Neural progenitor cell (in vitro differentiated cells): Measurements from ENCODE around the gene UBIAD1. TPM values are rescaled to one million over a fixed set of nuclear protein-coding genes. Genes with fewer than 3 reads are reported as not detected.
A peak's percentile ranks its signal among the peaks of the same experiment; 100 is the strongest.

Experiments
- DNase-seq: peaks from one replicate; pipeline ENCODE4 v3.0.0-alpha.2; 2016; ENCODE audit warnings: low spot score
- H2AFZ ChIP-seq: fragments of 200-600 bp; sonication (generic); replicated peaks from 2 replicates; pipeline ENCODE4 v1.6.1; 2016; ENCODE audit warnings: antibody characterized with exemption
- H3F3A ChIP-seq: fragments of 200-600 bp; sonication (generic); 2 replicates; pipeline ENCODE4 v1.6.1; 2016; ENCODE audit warnings: antibody characterized with exemption, low read depth
- H3K27ac ChIP-seq: fragments of 200-600 bp; sonication (generic); 2 replicates; pipeline ENCODE4 v1.5.1; 2016; ENCODE audit warnings: mild to moderate bottlenecking
- H3K27me3 ChIP-seq: fragments of 200-600 bp; sonication (generic); 2 replicates; pipeline ENCODE4 v1.6.1; 2016; ENCODE audit warnings: mild to moderate bottlenecking, moderate library complexity
- H3K36me3 ChIP-seq: fragments of 200-600 bp; sonication (generic); 2 replicates; pipeline ENCODE4 v1.5.1; 2016
- H3K4me1 ChIP-seq: fragments of 200-600 bp; sonication (generic); 2 replicates; pipeline ENCODE4 v1.6.1; 2016; ENCODE audit warnings: mixed run types
- H3K4me2 ChIP-seq: fragments of 200-600 bp; sonication (generic); 2 replicates; pipeline ENCODE4 v1.6.1; 2016
- H3K4me3 ChIP-seq: fragments of 200-600 bp; sonication (generic); 2 replicates; pipeline ENCODE4 v1.5.1; 2016
- H3K79me2 ChIP-seq: fragments of 200-600 bp; sonication (generic); 2 replicates; pipeline ENCODE4 v1.6.1; 2016; ENCODE audit warnings: low read depth
- H3K9ac ChIP-seq: fragments of 200-600 bp; sonication (generic); 2 replicates; pipeline ENCODE4 v1.6.1; 2016
- H3K9me3 ChIP-seq: fragments of 200-600 bp; sonication (generic); 2 replicates; pipeline ENCODE4 v1.5.1; 2016; ENCODE audit warnings: low read depth
- H4K20me1 ChIP-seq: fragments of 200-600 bp; sonication (generic); 2 replicates; pipeline ENCODE4 v1.6.1; 2016; ENCODE audit warnings: low read depth
- H3K27ac Mint-ChIP-seq: 3 replicates; pipeline ENCODE4 v1.8.0; 2021; ENCODE audit warnings: mixed read lengths
- H3K27me3 Mint-ChIP-seq: 2 replicates; pipeline ENCODE4 v1.8.0; 2022; ENCODE audit warnings: low read depth, mild to moderate bottlenecking, inconsistent platforms, moderate library complexity, mixed read lengths; ENCODE audit not compliant: insufficient read depth
- H3K36me3 Mint-ChIP-seq: 3 replicates; pipeline ENCODE4 v1.8.0; 2021; ENCODE audit warnings: mixed read lengths
- H3K4me1 Mint-ChIP-seq: 3 replicates; pipeline ENCODE4 v1.8.0; 2021; ENCODE audit warnings: mixed read lengths
- H3K4me3 Mint-ChIP-seq: 3 replicates; pipeline ENCODE4 v1.8.0; 2021; ENCODE audit warnings: mild to moderate bottlenecking, moderate library complexity, mixed read lengths
- H3K9me3 Mint-ChIP-seq: 3 replicates; pipeline ENCODE4 v1.8.0; 2020; ENCODE audit warnings: mixed read lengths
- CTCF ChIP-seq: fragments of 200-600 bp; sonication (generic); IDR thresholded peaks from 2 replicates; pipeline ENCODE4 v1.5.1; 2017; ENCODE audit warnings: antibody characterized with exemption, mild to moderate bottlenecking
- EZH2 ChIP-seq: fragments of 200-600 bp; sonication (generic); IDR thresholded peaks from 2 replicates; pipeline ENCODE4 v1.6.1; 2017; ENCODE audit warnings: antibody characterized with exemption, mild to moderate bottlenecking, moderate library complexity
- EZH2phosphoT487 ChIP-seq: fragments of 200-600 bp; sonication (generic); IDR thresholded peaks from 2 replicates; pipeline ENCODE4 v1.6.1; 2017; ENCODE audit warnings: antibody characterized with exemption
- total RNA-seq: library from RNA; depleted of rRNA; stranded (reverse); fragments of >200 nt; gene quantifications from 2 replicates; pipeline ENCODE4 v1.2.3, GENCODE V29; 2015; ENCODE audit warnings: low replicate concordance

UBIAD1 gene
- total RNA-seq, 1 donor from 2014 or later, result 11.0 TPM

DNA sequence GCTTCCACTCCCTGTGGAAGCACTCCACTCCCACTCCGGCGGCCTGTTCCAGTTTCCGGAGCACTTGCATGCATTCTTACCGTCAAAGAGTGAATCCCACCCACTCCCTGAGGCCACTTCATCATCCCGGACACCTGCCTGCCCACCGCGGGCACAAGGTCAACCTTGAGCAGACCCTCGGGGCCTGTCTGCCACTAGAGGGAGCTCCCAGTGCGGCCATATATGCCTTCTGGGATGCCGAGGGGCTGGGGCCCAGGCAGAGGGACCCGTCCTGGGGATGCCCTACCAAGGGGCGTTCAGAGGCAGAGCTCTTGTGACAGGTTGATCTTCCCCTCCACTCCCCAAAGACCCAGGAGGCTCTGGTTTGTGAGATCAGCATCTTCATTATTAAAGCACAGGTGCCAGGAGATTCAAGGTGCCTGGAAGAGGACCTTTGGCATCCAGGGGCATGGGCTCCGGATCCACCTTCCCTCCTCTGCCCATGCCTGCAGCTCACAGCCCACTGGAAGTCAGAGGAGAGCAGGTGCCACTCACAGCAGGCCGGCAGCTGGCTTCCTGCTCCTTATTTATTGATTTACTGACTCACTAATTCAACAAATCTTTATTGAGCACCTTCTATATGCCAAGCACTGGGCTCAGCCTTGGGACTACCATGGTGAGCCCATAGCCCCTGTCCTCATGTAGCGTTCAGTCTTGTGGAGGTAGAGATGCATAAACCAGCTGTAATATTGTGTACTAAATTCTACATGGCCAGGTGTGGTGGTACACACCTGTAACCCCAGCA is 47.3 kb downstream of the UBIAD1 start:
- Mint-ChIP-seq H3K27me3 (peaks cover 7% of the 10 kb centered on the region), H3K36me3 (no peaks in the 10 kb centered on the region), H3K4me1 (peaks cover 36% of the 10 kb centered on the region), H3K4me3 (peak overlapping the region; percentile 55), H3K9me3 (no peaks in the 10 kb centered on the region), H3K27ac (no peak overlapping the region)
- Histone ChIP-seq H3K27me3 (no peaks in the 10 kb centered on the region), H3K4me2 (no peak overlapping the region), H3K4me1 (no peaks in the 10 kb centered on the region), H3K9ac (no peak overlapping the region), H3K4me3 (no peak overlapping the region), H3K79me2 (no peaks in the 10 kb centered on the region), H3K27ac (no peak overlapping the region), H3K9me3 (no peaks in the 10 kb centered on the region), H2AFZ (no peak overlapping the region), H3F3A (no peaks in the 10 kb centered on the region), H3K36me3 (no peaks in the 10 kb centered on the region), H4K20me1 (no peaks in the 10 kb centered on the region)
- DNase-seq, result peak; percentile 81
- no peak for TF ChIP-seq EZH2
- peak; percentile 94 for TF ChIP-seq CTCF

DNA sequence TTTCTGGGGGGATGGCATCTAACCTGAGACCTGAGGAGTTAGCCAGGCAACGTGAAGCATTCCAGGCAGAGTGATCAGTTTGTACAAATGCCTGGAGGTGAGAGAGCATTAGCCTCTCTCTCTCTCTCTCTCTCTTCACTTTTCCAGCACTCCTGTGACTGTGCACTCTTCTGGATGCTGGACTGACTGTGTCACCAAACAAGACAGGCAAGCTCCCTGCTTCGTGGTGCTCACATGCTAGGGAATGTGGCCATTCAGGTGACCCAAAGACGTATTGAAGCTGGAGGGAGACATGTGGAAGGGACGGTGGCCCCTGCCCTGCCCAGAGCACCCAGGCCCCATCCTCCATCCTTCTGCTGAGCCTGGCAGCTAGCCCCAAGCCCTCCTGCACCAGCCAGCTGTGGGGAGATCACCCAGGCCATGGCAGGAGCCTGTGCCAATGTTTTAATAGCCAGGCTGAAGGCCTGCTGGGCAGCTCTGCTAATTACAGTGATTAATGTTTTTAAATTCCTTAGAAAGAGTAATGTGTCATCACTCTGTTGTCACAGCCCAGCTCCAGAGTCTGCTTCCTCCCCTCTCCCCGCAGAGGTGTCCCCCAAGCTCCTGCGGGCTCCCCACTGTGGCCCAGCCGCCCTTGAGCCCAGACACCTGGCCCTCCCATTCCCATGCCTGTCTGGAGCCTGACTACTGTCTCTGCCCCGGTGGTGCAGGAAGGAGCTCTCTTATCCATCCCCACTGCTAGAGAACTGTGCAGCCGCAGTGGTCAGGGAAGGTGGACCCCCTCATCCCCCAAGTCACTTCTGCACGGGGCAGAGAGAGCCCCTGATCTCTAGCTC is 48.9 kb downstream of the UBIAD1 start:
- Histone ChIP-seq H3K27me3 (no peaks in the 10 kb centered on the region), H2AFZ (no peak overlapping the region), H3K79me2 (no peaks in the 10 kb centered on the region), H4K20me1 (no peaks in the 10 kb centered on the region), H3K36me3 (no peaks in the 10 kb centered on the region), H3K27ac (no peak overlapping the region), H3K4me1 (no peaks in the 10 kb centered on the region), H3K4me3 (no peak overlapping the region), H3F3A (no peaks in the 10 kb centered on the region), H3K4me2 (no peak overlapping the region), H3K9ac (no peak overlapping the region), H3K9me3 (no peaks in the 10 kb centered on the region)
- H3K36me3 Mint-ChIP-seq, result no peaks in the 10 kb centered on the region
- no peak overlapping the region for H3K27ac Mint-ChIP-seq
- H3K9me3 Mint-ChIP-seq, result no peaks in the 10 kb centered on the region
- peaks cover 9% of the 10 kb centered on the region for H3K27me3 Mint-ChIP-seq
- peaks cover 35% of the 10 kb centered on the region for H3K4me1 Mint-ChIP-seq
- no peak overlapping the region for H3K4me3 Mint-ChIP-seq
- no peak for DNase-seq
- TF ChIP-seq EZH2phosphoT487, result no peak
- no peak for TF ChIP-seq EZH2
- TF ChIP-seq CTCF, result no peak

DNA sequence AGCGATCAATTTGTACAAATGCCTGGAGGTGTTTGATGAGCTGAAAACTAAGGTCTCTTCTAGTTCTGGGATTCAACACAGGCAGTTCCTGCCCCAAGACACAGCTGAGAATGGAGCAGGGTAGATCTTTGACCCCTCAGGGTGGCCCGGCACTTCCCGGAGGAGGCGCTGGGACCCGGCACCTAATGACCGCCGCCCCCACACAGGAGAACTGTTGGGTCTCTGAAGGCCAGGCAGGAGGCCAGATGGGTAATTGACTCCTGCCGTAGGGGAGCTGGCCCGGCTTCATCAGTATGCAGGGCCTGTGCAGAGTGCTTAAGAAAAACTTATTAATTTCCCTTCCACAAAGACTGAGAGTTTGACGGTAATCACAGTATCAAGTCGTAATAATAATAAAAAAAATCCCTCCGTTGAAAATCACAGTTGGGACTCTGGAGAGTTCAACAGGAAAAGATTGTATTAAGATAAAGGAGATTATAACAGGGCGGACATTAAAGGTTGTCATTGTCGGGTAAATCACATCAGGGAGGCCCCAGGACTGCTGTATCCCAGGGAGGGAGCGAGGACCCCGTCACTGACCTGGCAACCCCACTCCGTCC is 51.7 kb downstream of the UBIAD1 start:
- no peak overlapping the region for H3K9ac ChIP-seq
- peaks cover 9% of the 10 kb centered on the region for H3K27me3 Mint-ChIP-seq
- TF ChIP-seq EZH2 (no peak), EZH2phosphoT487 (no peak), CTCF (no peak)
- H3K27me3 ChIP-seq, result no peaks in the 10 kb centered on the region
- no peaks in the 10 kb centered on the region for H3K9me3 Mint-ChIP-seq
- no peak for DNase-seq
- H3K4me2 ChIP-seq, result no peak overlapping the region
- H2AFZ ChIP-seq, result no peak overlapping the region
- no peak overlapping the region for H3K27ac Mint-ChIP-seq
- H3K4me3 ChIP-seq, result no peak overlapping the region
- no peaks in the 10 kb centered on the region for H3K4me1 ChIP-seq
- H3F3A ChIP-seq, result no peaks in the 10 kb centered on the region
- no peak overlapping the region for H3K27ac ChIP-seq
- H3K36me3 ChIP-seq, result no peaks in the 10 kb centered on the region
- no peaks in the 10 kb centered on the region for H4K20me1 ChIP-seq
- no peaks in the 10 kb centered on the region for H3K79me2 ChIP-seq
- H3K36me3 Mint-ChIP-seq, result no peaks in the 10 kb centered on the region
- no peaks in the 10 kb centered on the region for H3K9me3 ChIP-seq
- peak overlapping the region; percentile 38 for H3K4me3 Mint-ChIP-seq
- peaks cover 50% of the 10 kb centered on the region for H3K4me1 Mint-ChIP-seq
